ENCODE data around the gene ZMYND8. TPM values are rescaled to one million over a fixed set of nuclear protein-coding genes. Genes with fewer than 3 reads are reported as not detected.

Gene ZMYND8
- total RNA-seq, 1 experiment from 2014 or later = 50.7 TPM

- no peak for DNase-seq (ENCODE audit: low read depth, low spot score)
- H3K36me3 ChIP-seq (ENCODE audit: control insufficient read depth, insufficient read depth, low read length) = peaks cover 6% of the 10 kb centered on the region; the same call in 1 of the 2 replicates
- TF ChIP-seq POLR2AphosphoS5 (IDR thresholded peaks at IDR 0.05; ENCODE audit: low read depth, low read length) (no peak), REST (IDR thresholded peaks at IDR 0.05; ENCODE audit: insufficient read depth in 1 of 2, low read depth in 2 of 2, low read length in 1 of 2) (no peak), SIN3A (IDR thresholded peaks at IDR 0.05; ENCODE audit: borderline replicate concordance, insufficient read depth, low read depth, low read length) (no peak), CTCF (IDR thresholded peaks at IDR 0.05) (no peak), TCF7L2 (IDR thresholded peaks at IDR 0.05; ENCODE audit: low read depth, low read length) (no peak)
- in situ Hi-C loops (cut with HindIII; ENCODE audit: low pct_unique_long_range_greater_than_20kb, low sequenced_read_pairs) = no loop called here
- H3K4me1 ChIP-seq (ENCODE audit: control insufficient read depth, insufficient read depth, low read length) = no peaks in the 10 kb centered on the region
- H3K4me3 ChIP-seq (ENCODE audit: low read depth in 2 of 2, low read length in 2 of 2) = no peak overlapping the region
- intact Hi-C loops (cut with micrococcal nuclease; ENCODE audit: unreplicated experiment) = no loop called here
- no peaks in the 10 kb centered on the region for H3K9me3 ChIP-seq (ENCODE audit: control insufficient read depth, insufficient read depth, low read depth, low read length)
- no peak overlapping the region for H3K27ac ChIP-seq (ENCODE audit: low read length)
- ChIA-PET POLR2A (no interaction called here), CTCF (no interaction called here)
- ATAC-seq = no peak
- BruUV-seq (replicated peaks) = no TSS peak
- H3K27me3 ChIP-seq (ENCODE audit: control insufficient read depth, insufficient read depth, low read length) = no peaks in the 10 kb centered on the region
These were observed 99.2 kb downstream of the ZMYND8 start for GRCh38 chr20:47257256-47257655.

GRCh38 chr20:47256668-47257236, 99.7 kb downstream of the ZMYND8 start:
- Histone ChIP-seq H3K27ac (ENCODE audit: low read length) (no peak overlapping the region), H3K36me3 (ENCODE audit: control insufficient read depth, insufficient read depth, low read length) (peaks cover 4% of the 10 kb centered on the region; the same call in 1 of the 2 replicates), H3K4me1 (ENCODE audit: control insufficient read depth, insufficient read depth, low read length) (no peaks in the 10 kb centered on the region), H3K4me3 (ENCODE audit: low read depth in 2 of 2, low read length in 2 of 2) (no peak overlapping the region), H3K27me3 (ENCODE audit: control insufficient read depth, insufficient read depth, low read length) (no peaks in the 10 kb centered on the region), H3K9me3 (ENCODE audit: control insufficient read depth, insufficient read depth, low read depth, low read length) (no peaks in the 10 kb centered on the region)
- in situ Hi-C loops (cut with HindIII; ENCODE audit: low pct_unique_long_range_greater_than_20kb, low sequenced_read_pairs) (no loop called here), intact Hi-C loops (cut with micrococcal nuclease; ENCODE audit: unreplicated experiment) (no loop called here)
- DNase-seq (ENCODE audit: low read depth, low spot score) (no peak), ATAC-seq (no peak)
- TF ChIP-seq SIN3A (IDR thresholded peaks at IDR 0.05; ENCODE audit: borderline replicate concordance, insufficient read depth, low read depth, low read length) = no peak
- TF ChIP-seq POLR2AphosphoS5 (IDR thresholded peaks at IDR 0.05; ENCODE audit: low read depth, low read length) = no peak
- no peak for TF ChIP-seq TCF7L2 (IDR thresholded peaks at IDR 0.05; ENCODE audit: low read depth, low read length)
- TF ChIP-seq REST (IDR thresholded peaks at IDR 0.05; ENCODE audit: insufficient read depth in 1 of 2, low read depth in 2 of 2, low read length in 1 of 2) = no peak
- TF ChIP-seq CTCF (IDR thresholded peaks at IDR 0.05) = no peak
- BruUV-seq (replicated peaks) = no TSS peak
- ChIA-PET POLR2A (no interaction called here), CTCF (no interaction called here)

Data from Panc1 (cell line).